Smooth muscle cell of the coronary artery (primary cell): Measurements from ENCODE around the gene ASAH2. TPM values are rescaled to one million over a fixed set of nuclear protein-coding genes. Genes with fewer than 3 reads are reported as not detected.

Experiments used
- total RNA-seq: library from RNA; depleted of rRNA; stranded (reverse); fragments of >200 nt; gene quantifications from 2 replicates; pipeline ENCODE4 v1.2.3, GENCODE V29; 2014; ENCODE audit warnings: low replicate concordance

The ASAH2 gene
- total RNA-seq = 0.12 and 1.1 TPM in 2 replicates

DNA sequence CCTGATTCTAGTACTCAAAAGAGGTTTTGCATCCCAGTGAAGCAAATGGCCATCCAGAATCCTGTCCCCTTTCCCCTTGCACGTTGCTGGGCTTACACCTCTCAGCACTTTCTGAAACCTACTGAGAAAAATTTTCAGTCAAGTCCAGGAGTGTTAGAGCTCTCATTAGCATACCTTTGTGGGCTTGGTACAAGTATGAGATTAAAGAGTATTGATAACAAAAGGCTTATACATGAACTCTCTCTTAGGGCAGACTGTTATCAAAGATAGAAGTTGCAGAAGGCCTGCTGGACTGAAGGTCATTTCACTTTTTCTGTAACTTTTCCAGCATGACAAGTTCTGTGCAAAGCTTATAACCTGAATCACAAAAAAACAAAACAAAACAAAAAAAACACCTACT lies at the start of gene ASAH2:
Gene ASAH2 (minus strand): TSS at position 123 of the 400 bp plus-strand sequence. CDS start 2,906 bp downstream, outside the sequence.

Other genes starting within 250 kb of the ASAH2 start
- gene WASHC2A, start 183.6 kb downstream of the ASAH2 start, total RNA-seq = 40.8 and 102 TPM in 2 replicates